CD4-positive, alpha-beta memory T cell (primary cell): Measurements from ENCODE around the gene SLC7A5. TPM values are rescaled to one million over a fixed set of nuclear protein-coding genes. Genes with fewer than 3 reads are reported as not detected.

ENCODE experiments used
- CTCF ChIA-PET: fragments of 350-600 bp; sonication (Branson Sonifier 250); formaldehyde crosslinking; loops from one replicate; lab custom pipeline; 2021; ENCODE audit warnings: inconsistent platforms; ENCODE audit not compliant: partially characterized antibody; lab: Charles Lee
- POLR2A ChIA-PET: fragments of 350-600 bp; sonication (Branson Sonifier 250); formaldehyde crosslinking; loops from one replicate; lab custom pipeline; 2021; ENCODE audit not compliant: partially characterized antibody; lab: Charles Lee
- DNase-seq, 5 donors: peaks; one replicate each; pipeline versions ENCODE4 v3.0.0 to v3.0.0-alpha.2; 2020 to 2022; ENCODE audit warnings: mixed read lengths in 1 of 5
- H3K27ac ChIP-seq: one replicate; pipeline ENCODE4 v1.7.0; 2013; ENCODE audit warnings: low read depth, low read length
- H3K27me3 ChIP-seq: 2 replicates; pipeline ENCODE4 v1.7.0; 2013; ENCODE audit warnings: mild to moderate bottlenecking, low read length, moderate library complexity; ENCODE audit not compliant: insufficient read depth
- H3K36me3 ChIP-seq: 2 replicates; pipeline ENCODE4 v1.7.0; 2013; ENCODE audit warnings: mild to moderate bottlenecking, low read length, moderate library complexity; ENCODE audit not compliant: insufficient read depth
- H3K4me1 ChIP-seq: 2 replicates; pipeline ENCODE4 v1.7.0; 2013; ENCODE audit warnings: mild to moderate bottlenecking, low read length, moderate library complexity; ENCODE audit not compliant: insufficient read depth
- H3K4me3 ChIP-seq, 2 donors: one replicate each; pipeline ENCODE4 v1.7.0; 2013; ENCODE audit warnings: low read length in 2 of 2, mild to moderate bottlenecking in 1 of 2
- H3K9me3 ChIP-seq, 2 donors: one replicate each; pipeline ENCODE4 v1.7.0; 2013; ENCODE audit warnings: low read length in 2 of 2, control low read depth in 1 of 2; ENCODE audit not compliant: control insufficient read depth in 1 of 2
- H3K27ac Mint-ChIP-seq, 7 donors: one replicate each; pipeline ENCODE4 v1.8.0; 2020 to 2021; ENCODE audit warnings: mixed read lengths in 7 of 7, mild to moderate bottlenecking in 6 of 7, inconsistent platforms in 3 of 7, moderate library complexity in 3 of 7
- H3K27me3 Mint-ChIP-seq, 2 donors: one replicate each; pipeline ENCODE4 v1.8.0; 2020 to 2021; ENCODE audit warnings: mixed read lengths in 2 of 2
- H3K36me3 Mint-ChIP-seq, 2 donors: one replicate each; pipeline ENCODE4 v1.8.0; 2020 to 2021; ENCODE audit warnings: mixed read lengths in 2 of 2, inconsistent platforms in 1 of 2, mild to moderate bottlenecking in 1 of 2
- H3K4me1 Mint-ChIP-seq, 4 donors: one replicate each; pipeline ENCODE4 v1.8.0; 2020 to 2021; ENCODE audit warnings: mixed read lengths in 4 of 4, mild to moderate bottlenecking in 1 of 4
- H3K4me3 Mint-ChIP-seq, 8 donors: one replicate each; pipeline ENCODE4 v1.8.0; 2020 to 2021; ENCODE audit warnings: mixed read lengths in 8 of 8, mild to moderate bottlenecking in 7 of 8, moderate library complexity in 6 of 8, inconsistent platforms in 3 of 8
- H3K9me3 Mint-ChIP-seq, 8 donors: one replicate each; pipeline ENCODE4 v1.8.0; 2020 to 2021; ENCODE audit warnings: mixed read lengths in 8 of 8, mild to moderate bottlenecking in 5 of 8, inconsistent platforms in 3 of 8, moderate library complexity in 1 of 8
- intact Hi-C: fragments of 100-400 bp; cut with micrococcal nuclease; formaldehyde crosslinking; loops from one replicate; pipeline ENCODE4 v1.15.1; 2023
- polyA plus RNA-seq, 2 donors: library from polyadenylated mRNA; unstranded; fragments of 300-500 nt; fragmentation: Illumina TruSeq; gene quantifications; one replicate each; pipeline ENCODE4 v1.2.3, GENCODE V29; 2021
- total RNA-seq, 2 experiments: library from RNA; stranded (reverse); gene quantifications; one replicate each; pipeline ENCODE4 v1.2.3, GENCODE V29; 2021

SLC7A5 gene
- total and polyA plus RNA-seq, 4 experiments from 2014 or later: 3.5 to 13.5 (median 9.2) TPM

DNA sequence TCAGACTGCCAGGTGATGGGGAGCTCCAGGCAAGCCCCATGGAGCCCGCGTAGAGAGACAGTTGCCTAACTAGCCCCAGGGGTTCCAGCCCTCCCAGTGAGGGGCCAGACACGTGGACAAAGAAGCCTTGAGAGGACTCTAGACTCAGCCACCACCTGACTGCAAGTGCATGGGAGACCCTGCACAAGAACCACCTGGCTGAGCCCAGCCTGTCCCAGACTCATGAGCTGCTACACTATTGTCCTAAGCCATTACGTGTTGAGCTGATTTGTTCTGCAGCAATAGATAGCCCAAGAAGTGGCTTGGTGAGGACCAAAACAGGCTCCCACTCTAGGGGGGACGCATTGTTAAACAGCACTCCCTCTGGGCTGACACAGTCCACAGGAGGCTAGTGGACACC, 65.9 kb downstream of the SLC7A5 start:
- Histone ChIP-seq H3K27ac (no peak overlapping the region), H3K27me3 (no peaks in the 10 kb centered on the region), H3K36me3 (no peaks in the 10 kb centered on the region), H3K4me3 (no peak overlapping the region), H3K9me3 (no peaks in the 10 kb centered on the region), H3K4me1 (peaks cover 17% of the 10 kb centered on the region)
- Mint-ChIP-seq H3K4me3 (no peak overlapping the region), H3K27ac (no peak overlapping the region), H3K36me3 (peaks cover 0 to 2% of the 10 kb centered on the region in 2 donors), H3K9me3 (peaks cover 0 to 4% (median 0%) of the 10 kb centered on the region in 8 donors), H3K4me1 (peaks cover 4 to 13% (median 7%) of the 10 kb centered on the region in 4 donors), H3K27me3 (no peaks in the 10 kb centered on the region)
- DNase-seq: no peak
- intact Hi-C loops: no loop called here
- ChIA-PET POLR2A (no interaction called here), CTCF (interaction anchor here (0.8 to 1.1 kb wide), 2 partner anchors 24 to 69 kb away, joined by 3 to 4 read pairs; no protein-coding TSS in a partner anchor)

DNA sequence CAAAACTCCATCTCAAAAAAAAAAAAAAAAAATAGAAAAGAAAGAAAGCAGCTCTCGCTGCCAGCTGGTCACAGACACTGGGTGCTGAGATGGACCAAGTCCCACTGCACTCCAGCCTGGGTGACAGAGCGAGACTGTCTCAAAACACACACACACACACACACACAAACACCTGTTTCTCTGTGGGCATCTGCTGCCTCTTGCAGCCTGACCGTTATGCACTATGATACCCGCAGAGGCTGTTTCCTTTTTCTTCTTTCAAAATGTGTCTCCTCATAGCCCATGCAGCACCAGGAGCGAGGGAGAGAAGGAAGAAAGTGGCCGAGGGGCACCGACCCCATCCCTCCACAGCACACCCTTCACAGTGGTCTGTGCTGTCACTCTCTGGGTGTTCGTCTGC, 66.6 kb downstream of the SLC7A5 start:
- POLR2A ChIA-PET: no interaction called here
- CTCF ChIA-PET: no interaction called here

DNA sequence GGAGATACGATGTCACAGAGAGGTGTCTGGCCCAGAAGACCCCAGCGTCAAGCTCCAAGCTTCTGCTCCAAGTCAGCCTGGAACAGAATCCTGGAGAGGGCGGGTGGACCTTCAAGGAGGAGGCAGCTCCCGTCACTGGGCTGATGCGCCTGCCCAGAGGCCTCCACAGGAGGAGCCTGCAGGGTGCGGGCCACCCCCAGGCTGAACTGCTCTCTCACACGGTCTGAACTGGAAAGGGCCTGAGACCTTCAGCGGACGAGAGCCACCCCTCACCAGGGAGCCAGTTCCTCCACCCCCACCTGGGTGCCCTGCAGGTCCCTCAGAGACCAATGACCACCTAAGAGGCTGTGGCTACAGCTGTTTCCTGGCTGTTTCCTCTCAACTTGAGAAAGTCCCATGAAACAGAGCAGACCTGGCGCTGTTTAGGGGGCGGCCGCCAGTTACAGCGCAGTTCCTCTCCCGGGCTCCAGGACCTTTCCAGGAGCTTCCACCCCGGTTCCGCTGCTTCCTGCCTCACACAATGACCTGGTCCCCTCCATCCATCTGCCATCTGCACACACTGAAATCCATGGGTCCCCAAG, 67.5 kb downstream of the SLC7A5 start:
- H3K4me1 ChIP-seq: peaks cover 10% of the 10 kb centered on the region
- no peak overlapping the region for H3K4me3 Mint-ChIP-seq
- H3K4me1 Mint-ChIP-seq: peaks cover 3 to 8% (median 4%) of the 10 kb centered on the region in 4 donors
- no peak overlapping the region for H3K4me3 ChIP-seq
- H3K9me3 Mint-ChIP-seq: peaks cover 0 to 4% (median 0%) of the 10 kb centered on the region in 8 donors
- H3K36me3 Mint-ChIP-seq: peaks cover 0 to 2% of the 10 kb centered on the region in 2 donors
- intact Hi-C loops: no loop called here
- H3K27ac Mint-ChIP-seq: peak overlapping the region in 1 of 7 donors; percentile 17
- no peaks in the 10 kb centered on the region for H3K27me3 ChIP-seq
- H3K9me3 ChIP-seq: no peaks in the 10 kb centered on the region
- CTCF ChIA-PET: no interaction called here
- no peaks in the 10 kb centered on the region for H3K36me3 ChIP-seq
- POLR2A ChIA-PET: no interaction called here
- H3K27me3 Mint-ChIP-seq: no peaks in the 10 kb centered on the region
- H3K27ac ChIP-seq: no peak overlapping the region
- no peak for DNase-seq

More for the DNA sequence above, 66.6 kb downstream of the SLC7A5 start:
- Mint-ChIP-seq H3K36me3 (peaks cover 0 to 2% of the 10 kb centered on the region in 2 donors), H3K4me3 (no peak overlapping the region), H3K27ac (no peak overlapping the region), H3K27me3 (no peaks in the 10 kb centered on the region), H3K9me3 (peaks cover 0 to 4% (median 0%) of the 10 kb centered on the region in 8 donors), H3K4me1 (peaks cover 4 to 13% (median 7%) of the 10 kb centered on the region in 4 donors)
- DNase-seq: no peak
- no peak overlapping the region for H3K4me3 ChIP-seq
- no peaks in the 10 kb centered on the region for H3K27me3 ChIP-seq
- H3K9me3 ChIP-seq: no peaks in the 10 kb centered on the region
- no peaks in the 10 kb centered on the region for H3K36me3 ChIP-seq
- intact Hi-C loops: no loop called here
- peaks cover 17% of the 10 kb centered on the region for H3K4me1 ChIP-seq
- no peak overlapping the region for H3K27ac ChIP-seq

DNA sequence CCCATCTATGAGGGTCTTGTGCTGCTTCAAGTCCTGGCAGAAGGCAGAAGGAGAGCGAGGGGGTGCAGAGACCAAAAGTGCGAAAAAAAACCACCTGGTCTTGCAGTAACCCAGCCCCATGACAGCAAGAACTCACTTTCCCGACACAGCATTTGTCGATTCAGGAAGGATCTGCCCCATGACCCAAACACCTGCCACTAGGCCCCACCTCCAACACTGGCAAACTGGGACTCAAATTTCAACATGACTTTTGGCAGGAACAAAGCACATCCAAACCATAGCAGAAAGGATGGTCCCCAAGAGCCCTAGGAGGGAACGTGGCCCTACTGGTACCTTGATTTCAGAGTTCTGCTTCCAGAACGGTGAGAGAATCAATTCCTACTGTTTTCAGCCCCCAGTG, 68.8 kb downstream of the SLC7A5 start:
- Mint-ChIP-seq H3K27ac (no peak overlapping the region), H3K4me3 (no peak overlapping the region), H3K9me3 (peaks cover 0 to 4% (median 0%) of the 10 kb centered on the region in 8 donors), H3K36me3 (no peaks in the 10 kb centered on the region), H3K27me3 (no peaks in the 10 kb centered on the region), H3K4me1 (no peaks in the 10 kb centered on the region)
- H3K27me3 ChIP-seq: no peaks in the 10 kb centered on the region
- H3K36me3 ChIP-seq: no peaks in the 10 kb centered on the region
- DNase-seq: no peak
- ChIA-PET CTCF (no interaction called here), POLR2A (no interaction called here)
- no peak overlapping the region for H3K27ac ChIP-seq
- H3K4me3 ChIP-seq: no peak overlapping the region
- intact Hi-C loops: no loop called here
- H3K9me3 ChIP-seq: no peaks in the 10 kb centered on the region
- H3K4me1 ChIP-seq: no peaks in the 10 kb centered on the region

DNA sequence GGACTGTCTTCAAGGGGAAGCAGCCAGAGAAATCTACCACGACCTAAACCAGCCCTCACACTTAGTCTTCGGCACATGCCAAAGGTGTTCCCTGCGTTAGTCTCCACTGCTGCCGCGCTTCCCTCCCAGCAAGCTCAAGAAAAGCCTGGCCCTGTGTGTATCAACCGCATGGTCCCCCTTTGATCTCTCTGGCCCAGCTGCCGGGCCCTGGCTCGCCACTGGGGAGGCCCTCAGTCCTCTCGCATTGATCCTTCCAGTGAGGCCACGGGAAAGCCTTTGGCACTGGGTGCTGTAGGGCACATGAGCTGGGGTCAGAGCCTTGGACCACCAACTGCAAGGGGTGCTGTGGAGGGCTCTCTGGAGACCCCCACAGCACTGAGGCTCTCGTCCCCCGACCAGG, 74.0 kb downstream of the SLC7A5 start:
- no peaks in the 10 kb centered on the region for H3K27me3 Mint-ChIP-seq
- H3K27ac Mint-ChIP-seq: peak overlapping the region in 1 of 7 donors; percentile 47
- Histone ChIP-seq H3K4me3 (no peak overlapping the region), H3K9me3 (no peaks in the 10 kb centered on the region), H3K27me3 (no peaks in the 10 kb centered on the region), H3K4me1 (no peaks in the 10 kb centered on the region), H3K36me3 (no peaks in the 10 kb centered on the region), H3K27ac (no peak overlapping the region)
- no peaks in the 10 kb centered on the region for H3K36me3 Mint-ChIP-seq
- peaks cover 0 to 4% (median 0%) of the 10 kb centered on the region in 8 donors for H3K9me3 Mint-ChIP-seq
- no peak overlapping the region for H3K4me3 Mint-ChIP-seq
- ChIA-PET CTCF (no interaction called here), POLR2A (no interaction called here)
- no peak for DNase-seq
- intact Hi-C loops: no loop called here
- H3K4me1 Mint-ChIP-seq: no peaks in the 10 kb centered on the region

DNA sequence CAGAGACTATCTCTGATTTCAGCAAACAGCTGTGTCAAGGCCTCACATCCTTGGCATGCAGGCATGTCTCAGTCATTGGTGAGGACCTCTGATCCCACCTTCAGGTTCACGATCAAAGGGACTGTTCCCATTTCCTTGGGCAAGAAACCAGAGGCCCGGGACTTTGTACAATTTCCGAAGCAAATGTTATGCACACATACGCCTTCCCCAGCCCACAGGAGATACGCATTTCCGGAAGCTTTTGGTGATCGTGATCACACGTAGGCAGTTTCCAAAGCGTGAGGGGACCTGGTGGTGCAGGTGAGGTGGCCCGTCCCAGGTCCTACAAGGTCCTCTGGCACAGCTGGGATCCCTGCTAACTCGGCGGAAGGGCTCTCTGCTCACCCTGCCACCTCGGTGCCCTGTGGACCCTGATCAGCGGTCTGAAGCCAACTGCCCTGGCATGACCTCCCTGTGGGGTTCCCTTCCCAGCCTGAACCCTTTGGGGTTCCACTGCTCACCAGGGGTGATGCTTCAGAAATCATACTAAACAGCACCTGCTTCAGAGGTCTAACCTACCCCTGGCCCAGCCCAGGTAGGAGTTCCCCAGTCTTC, 74.7 kb downstream of the SLC7A5 start:
- H3K36me3 ChIP-seq: no peaks in the 10 kb centered on the region
- Mint-ChIP-seq H3K27ac (no peak overlapping the region), H3K27me3 (no peaks in the 10 kb centered on the region), H3K9me3 (peaks cover 0 to 4% (median 0%) of the 10 kb centered on the region in 8 donors), H3K4me1 (no peaks in the 10 kb centered on the region), H3K36me3 (no peaks in the 10 kb centered on the region), H3K4me3 (no peak overlapping the region)
- no peaks in the 10 kb centered on the region for H3K27me3 ChIP-seq
- intact Hi-C loops: no loop called here
- H3K4me1 ChIP-seq: no peaks in the 10 kb centered on the region
- no peak for DNase-seq
- no peaks in the 10 kb centered on the region for H3K9me3 ChIP-seq
- ChIA-PET POLR2A (no interaction called here), CTCF (interaction anchor here (7.6 kb wide), 1 partner anchor 14 kb away, joined by 63 read pairs; no protein-coding TSS in a partner anchor)
- H3K27ac ChIP-seq: no peak overlapping the region
- no peak overlapping the region for H3K4me3 ChIP-seq

DNA sequence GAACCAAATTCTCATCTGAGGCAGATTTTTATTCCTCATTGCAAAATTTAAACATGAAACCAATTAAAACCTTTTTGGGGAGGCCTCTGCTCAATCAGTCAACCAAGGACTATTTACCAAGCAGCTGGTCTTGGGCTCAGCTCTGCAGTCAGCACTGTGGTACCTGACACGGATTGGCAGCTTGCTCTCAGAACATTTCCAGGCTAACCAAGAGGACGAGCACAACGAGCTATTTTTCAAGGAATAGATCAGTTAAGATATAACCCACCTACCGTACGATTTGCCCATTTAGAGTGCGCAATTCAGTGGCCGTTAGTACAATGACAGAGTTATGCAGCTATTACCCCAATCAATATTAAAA, 77.1 kb downstream of the SLC7A5 start:
- ChIA-PET CTCF (interaction anchor here (0.7 to 7.6 kb wide), 3 partner anchors 12 to 79 kb away, joined by 4 to 63 read pairs (median 5); no protein-coding TSS in a partner anchor), POLR2A (no interaction called here)
- no peaks in the 10 kb centered on the region for H3K36me3 ChIP-seq
- H3K36me3 Mint-ChIP-seq: no peaks in the 10 kb centered on the region
- H3K27ac Mint-ChIP-seq: peak overlapping the region in 1 of 7 donors; percentile 27
- no peaks in the 10 kb centered on the region for H3K27me3 ChIP-seq
- H3K4me1 Mint-ChIP-seq: no peaks in the 10 kb centered on the region
- H3K27me3 Mint-ChIP-seq: no peaks in the 10 kb centered on the region
- DNase-seq: no peak
- intact Hi-C loops: no loop called here
- H3K9me3 Mint-ChIP-seq: no peaks in the 10 kb centered on the region
- no peak overlapping the region for H3K4me3 Mint-ChIP-seq
- no peaks in the 10 kb centered on the region for H3K4me1 ChIP-seq
- no peaks in the 10 kb centered on the region for H3K9me3 ChIP-seq
- H3K4me3 ChIP-seq: no peak overlapping the region
- no peak overlapping the region for H3K27ac ChIP-seq
